Mammary epithelial cell (primary cell): Measurements from ENCODE around the gene KRTAP29-1.

Experiments
- EZH2 ChIP-seq: IDR thresholded peaks from 2 replicates; pipeline ENCODE4 v1.6.1; 2012; ENCODE audit warnings: low read length, inconsistent platforms, borderline replicate concordance
- TF ChIP-seq, protein P1 (sequence below), 2 donors: IDR thresholded peaks in 1 of 2; conservative IDR thresholded peaks in 1 of 2; 2 replicates each; pipeline ENCODE4 v1.5.1; 2011 to 2012; ENCODE audit warnings: inconsistent platforms in 2 of 2, low read length in 2 of 2, mild to moderate bottlenecking in 2 of 2, control low read depth in 1 of 2, low read depth in 1 of 2; ENCODE audit not compliant: insufficient read depth in 1 of 2; ENCODE audit errors: extremely low read depth in 1 of 2

DNA sequence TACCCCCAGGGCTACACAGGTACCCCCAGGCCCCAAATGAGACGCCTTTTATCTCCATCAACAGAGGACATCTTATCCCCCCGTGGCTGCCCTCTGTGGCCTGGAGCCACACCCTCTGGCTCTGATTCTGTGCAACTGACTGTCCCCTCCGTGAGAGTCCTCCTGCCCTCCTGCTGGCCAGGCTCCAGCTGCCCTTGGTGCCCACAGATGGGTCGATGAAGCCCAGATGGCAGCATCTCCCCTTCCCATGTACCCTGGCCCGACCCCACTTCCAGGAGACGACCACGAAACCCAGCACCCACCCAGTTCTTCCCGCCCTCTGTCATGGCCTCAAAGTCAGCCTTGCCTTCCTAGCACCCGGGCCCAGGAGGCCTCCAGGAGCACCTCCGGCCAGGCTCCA is 22.5 kb upstream of the KRTAP29-1 start:
- TF ChIP-seq, protein P1, sequence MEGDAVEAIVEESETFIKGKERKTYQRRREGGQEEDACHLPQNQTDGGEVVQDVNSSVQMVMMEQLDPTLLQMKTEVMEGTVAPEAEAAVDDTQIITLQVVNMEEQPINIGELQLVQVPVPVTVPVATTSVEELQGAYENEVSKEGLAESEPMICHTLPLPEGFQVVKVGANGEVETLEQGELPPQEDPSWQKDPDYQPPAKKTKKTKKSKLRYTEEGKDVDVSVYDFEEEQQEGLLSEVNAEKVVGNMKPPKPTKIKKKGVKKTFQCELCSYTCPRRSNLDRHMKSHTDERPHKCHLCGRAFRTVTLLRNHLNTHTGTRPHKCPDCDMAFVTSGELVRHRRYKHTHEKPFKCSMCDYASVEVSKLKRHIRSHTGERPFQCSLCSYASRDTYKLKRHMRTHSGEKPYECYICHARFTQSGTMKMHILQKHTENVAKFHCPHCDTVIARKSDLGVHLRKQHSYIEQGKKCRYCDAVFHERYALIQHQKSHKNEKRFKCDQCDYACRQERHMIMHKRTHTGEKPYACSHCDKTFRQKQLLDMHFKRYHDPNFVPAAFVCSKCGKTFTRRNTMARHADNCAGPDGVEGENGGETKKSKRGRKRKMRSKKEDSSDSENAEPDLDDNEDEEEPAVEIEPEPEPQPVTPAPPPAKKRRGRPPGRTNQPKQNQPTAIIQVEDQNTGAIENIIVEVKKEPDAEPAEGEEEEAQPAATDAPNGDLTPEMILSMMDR (conservative IDR thresholded peaks at IDR 0.05 in 1 of 2, IDR thresholded peaks at IDR 0.05 in 1 of 2; ENCODE audit: extremely low read depth in 1 of 2, insufficient read depth in 1 of 2, low read depth in 1 of 2, low read length in 2 of 2), result no peak
- TF ChIP-seq EZH2, result no peak
